H9 (cell line): ENCODE results near the gene TRIM7. TPM values are rescaled to one million over a fixed set of nuclear protein-coding genes. Genes with fewer than 3 reads are reported as not detected.
A peak's percentile ranks its signal among the peaks of the same experiment; 100 is the strongest.

Experiments
- DNase-seq: peaks from one replicate; pipeline ENCODE4 v3.0.0-alpha.2; 2017
- H2AFZ ChIP-seq: one replicate; pipeline ENCODE4 v1.6.1; 2013; ENCODE audit warnings: mild to moderate bottlenecking, low read length, control low read depth, moderate library complexity
- H2AK5ac ChIP-seq: 2 replicates; pipeline ENCODE4 v1.6.1; 2013; ENCODE audit warnings: low read length, control low read depth, mixed read lengths; ENCODE audit not compliant: insufficient read length
- H2BK120ac ChIP-seq: one replicate; pipeline ENCODE4 v1.6.1; 2013; ENCODE audit warnings: low read depth, mild to moderate bottlenecking, low read length, control low read depth, inconsistent platforms; ENCODE audit not compliant: poor library complexity, severe bottlenecking
- H2BK12ac ChIP-seq: 2 replicates; pipeline ENCODE4 v1.6.1; 2013; ENCODE audit warnings: low read length, control low read depth, mixed read lengths, low read depth; ENCODE audit not compliant: insufficient read length
- H2BK15ac ChIP-seq: 2 replicates; pipeline ENCODE4 v1.6.1; 2013; ENCODE audit warnings: low read depth, low read length, control low read depth
- H2BK20ac ChIP-seq: one replicate; pipeline ENCODE4 v1.6.1; 2013; ENCODE audit warnings: low read depth, mild to moderate bottlenecking, low read length, control low read depth, inconsistent platforms; ENCODE audit not compliant: poor library complexity, severe bottlenecking
- H2BK5ac ChIP-seq: 2 replicates; pipeline ENCODE4 v1.6.1; 2013; ENCODE audit warnings: low read length, control low read depth, mixed read lengths; ENCODE audit not compliant: insufficient read length
- H3K14ac ChIP-seq: 2 replicates; pipeline ENCODE4 v1.6.1; 2013; ENCODE audit warnings: low read length, control low read depth; ENCODE audit not compliant: insufficient read depth
- H3K18ac ChIP-seq: 2 replicates; pipeline ENCODE4 v1.6.1; 2013; ENCODE audit warnings: low read depth, mild to moderate bottlenecking, mixed read lengths, low read length, control low read depth; ENCODE audit not compliant: insufficient read length
- H3K23ac ChIP-seq: 2 replicates; pipeline ENCODE4 v1.6.1; 2013; ENCODE audit warnings: low read length, control low read depth, mixed read lengths, low read depth; ENCODE audit not compliant: insufficient read length
- H3K23me2 ChIP-seq: 2 replicates; pipeline ENCODE4 v1.6.1; 2013; ENCODE audit warnings: low read depth, mild to moderate bottlenecking, mixed read lengths, low read length, control low read depth; ENCODE audit not compliant: insufficient read length, poor library complexity, severe bottlenecking
- H3K27ac ChIP-seq: 2 replicates; pipeline ENCODE4 v1.5.1; 2013; ENCODE audit warnings: low read length, control low read depth, mixed read lengths, low read depth; ENCODE audit not compliant: insufficient read length
- H3K27me3 ChIP-seq: 2 replicates; pipeline ENCODE4 v1.6.1; 2013; ENCODE audit warnings: low read length, control low read depth, inconsistent platforms; ENCODE audit not compliant: insufficient read depth
- H3K4ac ChIP-seq: 2 replicates; pipeline ENCODE4 v1.6.1; 2013; ENCODE audit warnings: low read depth, mild to moderate bottlenecking, control low read depth, inconsistent platforms, low read length, moderate library complexity
- H3K4me1 ChIP-seq: 2 replicates; pipeline ENCODE4 v1.6.1; 2013; ENCODE audit warnings: low read length, control low read depth, inconsistent platforms; ENCODE audit not compliant: insufficient read depth
- H3K4me2 ChIP-seq: 2 replicates; pipeline ENCODE4 v1.6.1; 2013; ENCODE audit warnings: low read length, control low read depth, mixed read lengths; ENCODE audit not compliant: insufficient read length, insufficient read depth
- H3K56ac ChIP-seq: 2 replicates; pipeline ENCODE4 v1.6.1; 2013; ENCODE audit warnings: low read depth, mild to moderate bottlenecking, mixed read lengths, low read length, control low read depth; ENCODE audit not compliant: insufficient read length
- H3K79me1 ChIP-seq: 2 replicates; pipeline ENCODE4 v1.6.1; 2013; ENCODE audit warnings: low read depth, mild to moderate bottlenecking, moderate library complexity, low read length, control low read depth, inconsistent platforms; ENCODE audit not compliant: insufficient read depth, poor library complexity, severe bottlenecking
- H3K79me2 ChIP-seq: 2 replicates; pipeline ENCODE4 v1.6.1; 2013; ENCODE audit warnings: low read length, control low read depth, inconsistent platforms; ENCODE audit not compliant: insufficient read depth
- H3K9ac ChIP-seq: 2 replicates; pipeline ENCODE4 v1.6.1; 2013; ENCODE audit warnings: low read length, control low read depth, mixed read lengths; ENCODE audit not compliant: insufficient read length; ENCODE audit errors: extremely low read depth
- H3K9me3 ChIP-seq: one replicate; pipeline ENCODE4 v1.6.1; 2013; ENCODE audit warnings: low read depth, low read length, inconsistent platforms; ENCODE audit not compliant: control insufficient read depth
- H3T11ph ChIP-seq: one replicate; pipeline ENCODE4 v1.6.1; 2013; ENCODE audit warnings: mild to moderate bottlenecking, low read length, control low read depth, inconsistent platforms
- H4K20me1 ChIP-seq: one replicate; pipeline ENCODE4 v1.6.1; 2013; ENCODE audit not compliant: control insufficient read depth, insufficient read length, insufficient read depth
- H4K5ac ChIP-seq: 2 replicates; pipeline ENCODE4 v1.6.1; 2013; ENCODE audit warnings: low read depth, mild to moderate bottlenecking, mixed read lengths, low read length, control low read depth; ENCODE audit not compliant: insufficient read length
- H4K8ac ChIP-seq: replicated peaks from 2 replicates; pipeline ENCODE4 v1.6.1; 2013; ENCODE audit warnings: low read length, control low read depth, mixed read lengths, low read depth; ENCODE audit not compliant: insufficient read length
- H4K91ac ChIP-seq: 2 replicates; pipeline ENCODE4 v1.6.1; 2013; ENCODE audit warnings: low read depth, mild to moderate bottlenecking, moderate library complexity, mixed read lengths, low read length, control low read depth; ENCODE audit not compliant: insufficient read length
- H3K27ac Mint-ChIP-seq, 3 experiments: 2 replicates in 2 of 3; 3 replicates in 1 of 3; pipeline ENCODE4 v1.8.0; 2020 to 2021; ENCODE audit warnings: mixed read lengths in 3 of 3, mild to moderate bottlenecking in 1 of 3, moderate library complexity in 1 of 3
- H3K27me3 Mint-ChIP-seq: 2 replicates; pipeline ENCODE4 v1.8.0; 2021; ENCODE audit warnings: low read depth, mild to moderate bottlenecking, moderate library complexity, mixed read lengths
- H3K36me3 Mint-ChIP-seq, 3 experiments: 2 replicates in 2 of 3; 3 replicates in 1 of 3; pipeline ENCODE4 v1.8.0; 2020 to 2021; ENCODE audit warnings: low read depth in 3 of 3, mixed read lengths in 3 of 3; ENCODE audit not compliant: insufficient read depth in 1 of 3
- H3K4me1 Mint-ChIP-seq, 2 experiments: 2 replicates each; pipeline ENCODE4 v1.8.0; 2020; ENCODE audit warnings: mixed read lengths in 2 of 2
- H3K4me3 Mint-ChIP-seq, 2 experiments: 2 replicates in 1 of 2; 3 replicates in 1 of 2; pipeline ENCODE4 v1.8.0; 2020 to 2021; ENCODE audit warnings: mild to moderate bottlenecking in 2 of 2, mixed read lengths in 2 of 2, moderate library complexity in 1 of 2
- H3K9me3 Mint-ChIP-seq, 2 experiments: 2 replicates in 1 of 2; 3 replicates in 1 of 2; pipeline ENCODE4 v1.8.0; 2020; ENCODE audit warnings: mild to moderate bottlenecking in 2 of 2, mixed read lengths in 2 of 2, moderate library complexity in 1 of 2
- WGBS: extraction: QIAGEN DNeasy Blood & Tissue Kit; methylation state at CpG from one replicate; pipeline ENCODE4 v1.1.7; 2013; ENCODE audit warnings: missing lambda C conversion rate, low lambda C conversion rate, mixed read lengths; ENCODE audit not compliant: insufficient read length; ENCODE audit errors: extremely low coverage; 5-methylcytosine and 5-hydroxymethylcytosine counted together
- total RNA-seq: library from RNA; stranded (reverse); gene quantifications from 2 replicates; pipeline ENCODE4 v1.2.1, GENCODE V29; 2021
- TF ChIP-seq, protein P1 (sequence below): fragments of 200-600 bp; sonication (generic); conservative IDR thresholded peaks from 3 replicates; pipeline ENCODE4 v1.8.0; 2021; ENCODE audit warnings: antibody characterized with exemption, mild to moderate bottlenecking

Gene TRIM7
- total RNA-seq, 1 experiment from 2014 or later = not detected

DNA sequence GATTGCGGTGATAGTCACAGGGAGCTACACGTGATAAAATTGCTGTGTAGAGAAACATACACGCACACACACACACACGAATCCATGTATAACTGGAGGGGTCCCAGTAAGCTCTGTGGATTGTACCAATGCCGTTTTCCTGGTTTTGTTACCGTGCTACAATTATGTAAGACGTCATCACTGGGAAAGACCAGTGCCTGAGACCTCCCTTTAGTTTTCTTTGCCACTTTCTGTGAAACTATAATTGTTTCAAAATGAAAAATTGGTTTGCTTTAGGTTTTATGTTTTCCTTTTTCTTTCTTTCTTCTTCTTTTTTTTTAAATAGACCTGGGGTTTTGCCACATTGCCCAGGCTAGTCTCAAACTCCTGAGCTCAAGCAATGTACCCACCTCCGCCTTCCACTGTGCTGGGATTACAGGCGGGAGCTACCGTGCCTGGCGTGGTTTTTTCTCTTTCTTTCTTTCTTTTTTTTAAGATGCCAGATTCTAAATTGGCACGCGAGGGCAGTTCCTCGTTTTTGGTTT, 36.3 kb downstream of the TRIM7 start:
- H3K4me1 ChIP-seq = peaks cover 3% of the 10 kb centered on the region; the same call in 1 of the 2 replicates
- no peak overlapping the region for H3K56ac ChIP-seq
- peaks cover 17% of the 10 kb centered on the region for H3K23me2 ChIP-seq
- H3K14ac ChIP-seq = no peak overlapping the region
- H2BK20ac ChIP-seq = no peak overlapping the region
- no peak overlapping the region for H2AFZ ChIP-seq
- DNase-seq = no peak
- WGBS = no CpG with 5 or more reads among the region's 14 CpGs
- no peak overlapping the region for H2BK5ac ChIP-seq
- no peak overlapping the region for H3K23ac ChIP-seq
- H3K9me3 ChIP-seq = no peaks in the 10 kb centered on the region
- no peak overlapping the region for H4K5ac ChIP-seq
- no peak overlapping the region for H3T11ph ChIP-seq
- no peaks in the 10 kb centered on the region for H4K20me1 ChIP-seq
- peaks cover 0 to 5% of the 10 kb centered on the region in 2 experiments; a peak in 1 of 5 replicates for H3K9me3 Mint-ChIP-seq
- H3K4me2 ChIP-seq = peak overlapping the region; percentile 89
- no peak overlapping the region for H3K4ac ChIP-seq
- peaks cover 65% of the 10 kb centered on the region for H3K27me3 Mint-ChIP-seq
- H3K79me1 ChIP-seq = no peaks in the 10 kb centered on the region
- H3K27me3 ChIP-seq = peaks cover 10% of the 10 kb centered on the region
- peaks cover 31 to 39% of the 10 kb centered on the region in 2 experiments for H3K4me1 Mint-ChIP-seq
- no peaks in the 10 kb centered on the region; a peak in 1 of 7 replicates for H3K36me3 Mint-ChIP-seq
- H3K27ac Mint-ChIP-seq = no peak overlapping the region
- peak overlapping the region; percentile 69 to 93 for H3K4me3 Mint-ChIP-seq
- H2AK5ac ChIP-seq = no peak overlapping the region
- no peak overlapping the region for H3K18ac ChIP-seq
- H2BK12ac ChIP-seq = no peak overlapping the region
- no peak overlapping the region for H2BK120ac ChIP-seq
- no peak overlapping the region for H4K91ac ChIP-seq
- TF ChIP-seq, protein P1, sequence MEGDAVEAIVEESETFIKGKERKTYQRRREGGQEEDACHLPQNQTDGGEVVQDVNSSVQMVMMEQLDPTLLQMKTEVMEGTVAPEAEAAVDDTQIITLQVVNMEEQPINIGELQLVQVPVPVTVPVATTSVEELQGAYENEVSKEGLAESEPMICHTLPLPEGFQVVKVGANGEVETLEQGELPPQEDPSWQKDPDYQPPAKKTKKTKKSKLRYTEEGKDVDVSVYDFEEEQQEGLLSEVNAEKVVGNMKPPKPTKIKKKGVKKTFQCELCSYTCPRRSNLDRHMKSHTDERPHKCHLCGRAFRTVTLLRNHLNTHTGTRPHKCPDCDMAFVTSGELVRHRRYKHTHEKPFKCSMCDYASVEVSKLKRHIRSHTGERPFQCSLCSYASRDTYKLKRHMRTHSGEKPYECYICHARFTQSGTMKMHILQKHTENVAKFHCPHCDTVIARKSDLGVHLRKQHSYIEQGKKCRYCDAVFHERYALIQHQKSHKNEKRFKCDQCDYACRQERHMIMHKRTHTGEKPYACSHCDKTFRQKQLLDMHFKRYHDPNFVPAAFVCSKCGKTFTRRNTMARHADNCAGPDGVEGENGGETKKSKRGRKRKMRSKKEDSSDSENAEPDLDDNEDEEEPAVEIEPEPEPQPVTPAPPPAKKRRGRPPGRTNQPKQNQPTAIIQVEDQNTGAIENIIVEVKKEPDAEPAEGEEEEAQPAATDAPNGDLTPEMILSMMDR = no peak
- peak overlapping the region; percentile 2 for H3K9ac ChIP-seq
- H4K8ac ChIP-seq = no peak overlapping the region
- H3K27ac ChIP-seq = no peak overlapping the region
- no peak overlapping the region for H2BK15ac ChIP-seq
- no peaks in the 10 kb centered on the region for H3K79me2 ChIP-seq
